Activated CD8-positive, alpha-beta memory T cell treated with anti-CD3 and anti-CD28 coated beads for 4 hours (primary cell): ENCODE data around the gene MADCAM1.
"Not testable (repeated sequence)": the region's sequence is repeated elsewhere in the genome, so short reads cannot be mapped to it uniquely, and the experiment has no call there.

Source experiments
- DNase-seq, 2 donors: peaks; one replicate each; pipeline ENCODE4 v3.0.0-alpha.2; 2020; ENCODE audit warnings: low read depth in 2 of 2

Gene MADCAM1

GRCh38 chr19:496112-496665 lies at the start of gene MADCAM1:
MADCAM1 (plus strand) TSS chr19:496486; CDS start chr19:496500, 14 bp downstream.
- no peak for DNase-seq

GRCh38 chr19:447064-447426 lies 49.2 kb upstream of the MADCAM1 start:
- DNase-seq, result no peak

GRCh38 chr19:447816-448560 lies 48.3 kb upstream of the MADCAM1 start:
- no peak for DNase-seq

GRCh38 chr19:449916-450315 lies 46.4 kb upstream of the MADCAM1 start:
- DNase-seq, result no peak

GRCh38 chr19:450912-451481 lies 45.3 kb upstream of the MADCAM1 start:
- DNase-seq, result not testable (repeated sequence)

GRCh38 chr19:452829-453228 lies 43.5 kb upstream of the MADCAM1 start:
- no peak for DNase-seq

- DNase-seq, result no peak
Observed at GRCh38 chr19:453606-454005, 42.7 kb upstream of the MADCAM1 start.

- no peak for DNase-seq
Observed at GRCh38 chr19:455031-455705, 41.1 kb upstream of the MADCAM1 start.

- no peak for DNase-seq
Observed at GRCh38 chr19:455851-456546, 40.3 kb upstream of the MADCAM1 start.

GRCh38 chr19:456547-457110 lies 39.7 kb upstream of the MADCAM1 start:
- no peak for DNase-seq

GRCh38 chr19:457636-458035 lies 38.6 kb upstream of the MADCAM1 start:
- no peak for DNase-seq

- no peak for DNase-seq
Observed at GRCh38 chr19:458091-459042, 37.9 kb upstream of the MADCAM1 start.

GRCh38 chr19:459724-460511 lies 36.4 kb upstream of the MADCAM1 start:
- DNase-seq, result no peak

GRCh38 chr19:460877-461720 lies 35.2 kb upstream of the MADCAM1 start, which contains the start of gene SHC2:
SHC2 (minus strand) TSS chr19:461033; CDS start chr19:460996, 37 bp downstream.
- no peak for DNase-seq

- DNase-seq, result no peak
Observed at GRCh38 chr19:461721-462551, 34.4 kb upstream of the MADCAM1 start.

GRCh38 chr19:463483-464207 lies 32.6 kb upstream of the MADCAM1 start:
- no peak for DNase-seq

GRCh38 chr19:464208-464545 lies 32.1 kb upstream of the MADCAM1 start:
- no peak for DNase-seq
